H1 (cell line): Measurements from ENCODE around the gene PLK3. TPM values are rescaled to one million over a fixed set of nuclear protein-coding genes. Genes with fewer than 3 reads are reported as not detected.

Experiments
- CTCF ChIA-PET: fragments of 300-600 bp; sonication (Branson Sonifier 250); formaldehyde crosslinking; loops from one replicate; lab custom pipeline; 2021; ENCODE audit not compliant: partially characterized antibody; lab: Charles Lee
- POLR2A ChIA-PET: fragments of 300-600 bp; sonication (Branson Sonifier 250); formaldehyde crosslinking; loops from one replicate; lab custom pipeline; 2021; ENCODE audit warnings: inconsistent platforms; ENCODE audit not compliant: partially characterized antibody; lab: Charles Lee
- DNase-seq, 2 experiments: peaks; one replicate each; pipeline versions ENCODE4 v3.0.0 to v3.0.0-alpha.2; 2010 to 2022; ENCODE audit warnings: low spot score in 2 of 2, low read depth in 1 of 2, mixed read lengths in 1 of 2
- FAIRE-seq: peaks from 2 replicates; lab custom pipeline; 2011; peaks lifted over from hg19 to GRCh38; lab: Jason Lieb, UNC
- H2AFZ ChIP-seq: 2 replicates; pipeline ENCODE4 v1.8.1; 2012; ENCODE audit warnings: low read length, inconsistent platforms
- H2AK5ac ChIP-seq: 2 replicates; pipeline ENCODE4 v1.6.1; 2013; ENCODE audit warnings: low read depth, low read length
- H2BK120ac ChIP-seq: replicated peaks from 2 replicates; pipeline ENCODE3; 2013; ENCODE audit warnings: low read depth, low read length, inconsistent platforms
- H2BK12ac ChIP-seq: 2 replicates; pipeline ENCODE4 v1.6.1; 2013; ENCODE audit warnings: low read depth, low read length
- H2BK15ac ChIP-seq: 2 replicates; pipeline ENCODE4 v1.6.1; 2013; ENCODE audit warnings: low read length
- H2BK20ac ChIP-seq: 2 replicates; pipeline ENCODE4 v1.6.1; 2013; ENCODE audit warnings: low read length
- H2BK5ac ChIP-seq: 2 replicates; pipeline ENCODE4 v1.6.1; 2013; ENCODE audit warnings: low read depth, low read length
- H3K14ac ChIP-seq: 2 replicates; pipeline ENCODE4 v1.6.1; 2013; ENCODE audit warnings: inconsistent platforms; ENCODE audit not compliant: insufficient read length
- H3K18ac ChIP-seq: 2 replicates; pipeline ENCODE4 v1.6.1; 2013; ENCODE audit warnings: low read length; ENCODE audit errors: extremely low read depth
- H3K23ac ChIP-seq: 2 replicates; pipeline ENCODE4 v1.6.1; 2013; ENCODE audit warnings: inconsistent platforms; ENCODE audit not compliant: insufficient read length
- H3K23me2 ChIP-seq: 2 replicates; pipeline ENCODE4 v1.6.1; 2013; ENCODE audit warnings: low read depth, low read length
- H3K27ac ChIP-seq: 2 replicates; pipeline ENCODE4 v1.6.1; 2011; ENCODE audit warnings: low read depth, low read length, inconsistent platforms
- H3K27me3 ChIP-seq, 4 experiments: replicated peaks in 1 of 4; 1 replicate in 1 of 4; 2 replicates in 3 of 4; pipeline versions ENCODE4 v1.6.1 to v1.8.1; 2011 to 2013; ENCODE audit warnings: low read length in 3 of 4, mild to moderate bottlenecking in 3 of 4, inconsistent platforms in 2 of 4, mixed read lengths in 2 of 4, moderate library complexity in 1 of 4; ENCODE audit not compliant: control insufficient read depth in 3 of 4, insufficient read depth in 3 of 4; ENCODE audit errors: extremely low read depth in 1 of 4
- H3K36me3 ChIP-seq, 4 experiments: 2 replicates each; pipeline versions ENCODE4 v1.6.1 to v1.8.1; 2011 to 2013; ENCODE audit warnings: mild to moderate bottlenecking in 4 of 4, low read length in 3 of 4, moderate library complexity in 2 of 4, control low read depth in 1 of 4, inconsistent platforms in 1 of 4; ENCODE audit not compliant: insufficient read depth in 4 of 4, control insufficient read depth in 2 of 4
- H3K4ac ChIP-seq: replicated peaks from 2 replicates; pipeline ENCODE3; 2013; ENCODE audit warnings: low read length, low read depth, mixed read lengths, inconsistent platforms; ENCODE audit not compliant: insufficient read length
- H3K4me1 ChIP-seq, 4 experiments: replicated peaks in 1 of 4; 1 replicate in 1 of 4; 2 replicates in 3 of 4; pipeline versions ENCODE4 v1.6.1 to v1.8.1; 2011 to 2013; ENCODE audit warnings: low read length in 3 of 4, inconsistent platforms in 2 of 4, mixed read lengths in 1 of 4; ENCODE audit not compliant: insufficient read depth in 4 of 4, control insufficient read depth in 3 of 4
- H3K4me2 ChIP-seq, 2 experiments: 2 replicates each; pipeline versions ENCODE4 v1.6.1 to v1.8.1; 2011 to 2013; ENCODE audit warnings: low read depth in 2 of 2, low read length in 2 of 2, control low read depth in 1 of 2, inconsistent platforms in 1 of 2, mild to moderate bottlenecking in 1 of 2; ENCODE audit not compliant: insufficient read depth in 1 of 2
- H3K4me3 ChIP-seq, 4 experiments: fragments of 200-600, 300-600 bp in 1 of 4; sonication (generic), shearing (Covaris generic), sonication (Bioruptor Twin) in 1 of 4; 2 replicates each; pipeline versions ENCODE4 v1.5.1 to v1.8.1; 2011 to 2016; ENCODE audit warnings: low read length in 4 of 4, low read depth in 3 of 4, control low read depth in 2 of 4, inconsistent platforms in 2 of 4, mild to moderate bottlenecking in 2 of 4, mixed read lengths in 1 of 4, moderate library complexity in 1 of 4; ENCODE audit not compliant: insufficient read depth in 2 of 4; ENCODE audit errors: extremely low read depth in 1 of 4
- H3K56ac ChIP-seq: replicated peaks from 2 replicates; pipeline ENCODE3; 2013; ENCODE audit warnings: low read depth, mild to moderate bottlenecking, mixed read lengths, low read length, inconsistent platforms; ENCODE audit not compliant: insufficient read length
- H3K79me1 ChIP-seq: 2 replicates; pipeline ENCODE4 v1.6.1; 2013; ENCODE audit warnings: low read depth, low read length, control low read depth
- H3K79me2 ChIP-seq, 2 experiments: 2 replicates each; pipeline versions ENCODE4 v1.6.1 to v1.8.1; 2012 to 2013; ENCODE audit warnings: low read length in 2 of 2, mild to moderate bottlenecking in 2 of 2, inconsistent platforms in 1 of 2; ENCODE audit not compliant: insufficient read depth in 2 of 2, control insufficient read depth in 1 of 2
- H3K9ac ChIP-seq, 4 experiments: replicated peaks in 1 of 4; 1 replicate in 1 of 4; 2 replicates in 3 of 4; pipeline versions ENCODE4 v1.6.1 to v1.8.1; 2011 to 2013; ENCODE audit warnings: low read depth in 3 of 4, low read length in 3 of 4, control low read depth in 2 of 4, mild to moderate bottlenecking in 2 of 4, moderate library complexity in 2 of 4, inconsistent platforms in 1 of 4; ENCODE audit errors: extremely low read depth in 1 of 4
- H3K9me3 ChIP-seq, 2 experiments: 2 replicates each; pipeline versions ENCODE4 v1.6.1 to v1.8.1; 2012 to 2013; ENCODE audit warnings: mild to moderate bottlenecking in 2 of 2, moderate library complexity in 2 of 2, control low read depth in 1 of 2, inconsistent platforms in 1 of 2, low read depth in 1 of 2, low read length in 1 of 2, mixed read lengths in 1 of 2; ENCODE audit not compliant: insufficient read depth in 2 of 2
- H4K20me1 ChIP-seq, 2 experiments: replicated peaks in 1 of 2; 2 replicates each; pipeline versions ENCODE3 to v1.8.1; 2011 to 2013; ENCODE audit warnings: inconsistent platforms in 2 of 2, low read length in 2 of 2, mild to moderate bottlenecking in 1 of 2; ENCODE audit not compliant: insufficient read depth in 2 of 2, control insufficient read depth in 1 of 2
- H4K5ac ChIP-seq: 2 replicates; pipeline ENCODE4 v1.6.1; 2013; ENCODE audit warnings: low read length, low read depth, mixed read lengths, inconsistent platforms; ENCODE audit not compliant: insufficient read length
- H4K8ac ChIP-seq: 2 replicates; pipeline ENCODE4 v1.8.0; 2013; ENCODE audit warnings: mild to moderate bottlenecking, moderate library complexity, low read length, inconsistent platforms; ENCODE audit not compliant: insufficient read depth; ENCODE audit errors: extremely low read depth
- H4K91ac ChIP-seq: replicated peaks from 2 replicates; pipeline ENCODE3; 2013; ENCODE audit warnings: low read length, mixed read lengths, inconsistent platforms; ENCODE audit not compliant: insufficient read length
- KDM4A ChIP-seq: IDR thresholded peaks from one replicate; pipeline ENCODE4 v1.7.1; 2012; ENCODE audit warnings: low read depth, mild to moderate bottlenecking, moderate library complexity, low read length, inconsistent platforms; ENCODE audit not compliant: severe bottlenecking
- PHF8 ChIP-seq: fragments of 200-600 bp; sonication (generic); conservative IDR thresholded peaks from 2 replicates; pipeline ENCODE4 v1.7.1; 2012; ENCODE audit warnings: low read depth, mild to moderate bottlenecking, inconsistent platforms, low read length, moderate library complexity
- SP1 ChIP-seq: IDR thresholded peaks from 2 replicates; pipeline ENCODE4 v1.6.1; 2011; ENCODE audit warnings: low read depth, low read length
- SRF ChIP-seq: IDR thresholded peaks from 2 replicates; pipeline ENCODE4 v1.6.1; 2011; ENCODE audit warnings: mild to moderate bottlenecking, low read depth, low read length, moderate library complexity
- TAF1 ChIP-seq: IDR thresholded peaks from 2 replicates; pipeline ENCODE4 v1.6.1; 2011; ENCODE audit warnings: mild to moderate bottlenecking, low read depth, low read length
- WGBS, 2 experiments: shearing (Covaris generic) in 1 of 2; methylation state at CpG; one replicate each; pipeline versions ENCODE4 v1.1.6 to v1.1.7; 2013 to 2015; ENCODE audit warnings: low lambda C conversion rate in 2 of 2, mixed read lengths in 2 of 2, inconsistent platforms in 1 of 2, low coverage in 1 of 2, missing lambda C conversion rate in 1 of 2; ENCODE audit not compliant: insufficient replicate concordance in 2 of 2, insufficient coverage in 1 of 2, insufficient read length in 1 of 2; ENCODE audit errors: extremely low coverage in 1 of 2, missing lambda C conversion rate in 1 of 2; 5-methylcytosine and 5-hydroxymethylcytosine counted together
- polyA plus RNA-seq, 7 experiments: library from polyadenylated mRNA; depleted of rRNA in 3 of 7; stranded (reverse) in 5 of 7; unstranded in 2 of 7; fragments of >200 nt in 5 of 7; fragments of 200-250 nt in 2 of 7; gene quantifications; 1 replicate in 5 of 7; 2 replicates in 1 of 7; 4 replicates in 1 of 7; pipeline versions ENCODE4 v1.2.1 to v1.2.3, GENCODE V29; 2011 to 2013; ENCODE audit warnings: missing spikeins in 2 of 7, mixed read lengths in 2 of 7
- total RNA-seq: library from RNA; stranded (reverse); fragmentation: NEBNext Ultra II Directional; extraction: Animal tissue kit (Norgen Biotek cat#: 25700); gene quantifications from 2 replicates; pipeline ENCODE4 v1.2.1, GENCODE V29; 2021

Gene PLK3
- total and polyA plus RNA-seq, 2 of the 8 experiments (the other 6 are each of a cell fraction or from before 2014, with no cell fraction given) = 7.9 to 12.3 TPM

GRCh38 chr1:44803062-44803311 is 2.8 kb downstream of the PLK3 start:
- H3K9me3 ChIP-seq = no peaks in the 10 kb centered on the region
- no peak overlapping the region for H3K4me2 ChIP-seq
- WGBS, 2 experiments = 99% methylated on average over 9 of the region's 9 CpGs; no CpG with 5 or more reads in 1 of the 2 experiments

More at GRCh38 chr1:44803062-44803311, 2.8 kb downstream of the PLK3 start:
- Histone ChIP-seq H2BK12ac (no peak overlapping the region), H3K79me1 (no peaks in the 10 kb centered on the region), H3K23ac (no peak overlapping the region), H2BK20ac (no peak overlapping the region), H3K36me3 (peaks cover 0 to 16% (median 10%) of the 10 kb centered on the region in 4 experiments; a peak in 5 of 8 replicates), H2AFZ (no peak overlapping the region), H3K9ac (no peak overlapping the region), H3K27me3 (peaks cover 0 to 5% (median 0%) of the 10 kb centered on the region in 4 experiments; a peak in 2 of 7 replicates), H4K5ac (no peak overlapping the region), H3K56ac (no peak overlapping the region), H2AK5ac (no peak overlapping the region), H4K8ac (no peak overlapping the region), H2BK120ac (no peak overlapping the region), H3K14ac (no peak overlapping the region), H2BK5ac (no peak overlapping the region), H3K18ac (no peak overlapping the region), H4K91ac (no peak overlapping the region), H4K20me1 (peaks cover 0 to 10% of the 10 kb centered on the region in 2 experiments)
- ChIA-PET CTCF (interaction anchor here (1.2 to 1.4 kb wide), 2 partner anchors 11 to 12 kb away, joined by 3 to 7 read pairs; no protein-coding TSS in a partner anchor), POLR2A (interaction anchor here (1.2 to 19.2 kb wide), 6 partner anchors 16 to 538 kb away, joined by 3 to 547 read pairs (median 8); partner anchors contain the start of genes RPS8 and UROD)
- FAIRE-seq = no peak
- TF ChIP-seq TAF1 (no peak), PHF8 (no peak), KDM4A (no peak), SP1 (no peak), SRF (no peak)
- TF ChIP-seq, all 59 proteins: peak for 0
- H3K4me1 ChIP-seq = peaks cover 2 to 23% (median 19%) of the 10 kb centered on the region in 4 experiments
- no peak overlapping the region for H3K4me3 ChIP-seq
- H3K23me2 ChIP-seq = peaks cover 7% of the 10 kb centered on the region; the same call in 1 of the 2 replicates
- H3K27ac ChIP-seq = no peak overlapping the region
- no peak overlapping the region for H3K4ac ChIP-seq
- no peak overlapping the region for H2BK15ac ChIP-seq
- no peak for DNase-seq
- no peaks in the 10 kb centered on the region for H3K79me2 ChIP-seq
